GM18505 (cell line): Measurements from ENCODE around the gene LHX2.

ENCODE experiments used
- ATAC-seq: cut with Tn5 transposase; IDR thresholded peaks from one replicate; pipeline ENCODE4 v1.9.1; 2021; ENCODE audit not compliant: unreplicated experiment
- POLR2A ChIP-seq: IDR thresholded peaks from 4 replicates; pipeline ENCODE4 v1.6.1; 2011; ENCODE audit warnings: borderline replicate concordance; ENCODE audit not compliant: insufficient read depth, insufficient read length; ENCODE audit errors: extremely low read depth

The LHX2 gene

DNA sequence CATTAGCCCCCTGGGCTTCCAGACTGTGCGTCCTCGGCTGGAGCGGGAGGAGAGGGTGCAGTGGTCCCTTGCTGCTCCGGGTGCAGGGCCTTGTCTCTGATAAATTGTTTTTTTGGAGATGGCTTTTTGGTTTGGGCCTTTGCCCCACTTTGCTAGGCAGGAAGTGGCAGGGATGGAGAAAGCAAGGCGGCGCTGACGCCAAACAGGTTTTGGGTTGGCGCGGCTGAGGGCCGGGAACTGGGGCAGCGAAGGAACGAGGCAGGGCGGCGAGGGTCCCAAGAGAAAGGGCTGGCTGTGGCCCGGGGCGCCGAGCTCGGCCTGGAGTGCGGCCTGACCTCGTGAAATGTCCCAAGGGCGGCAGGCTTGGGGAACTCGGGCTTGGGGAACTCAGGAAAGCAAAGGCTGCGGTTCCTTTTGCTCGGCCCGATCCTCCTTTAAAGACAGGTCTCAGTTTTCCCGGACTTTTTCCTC lies 4.1 kb downstream of the LHX2 start:
- no peak for ATAC-seq
- TF ChIP-seq POLR2A = no peak

DNA sequence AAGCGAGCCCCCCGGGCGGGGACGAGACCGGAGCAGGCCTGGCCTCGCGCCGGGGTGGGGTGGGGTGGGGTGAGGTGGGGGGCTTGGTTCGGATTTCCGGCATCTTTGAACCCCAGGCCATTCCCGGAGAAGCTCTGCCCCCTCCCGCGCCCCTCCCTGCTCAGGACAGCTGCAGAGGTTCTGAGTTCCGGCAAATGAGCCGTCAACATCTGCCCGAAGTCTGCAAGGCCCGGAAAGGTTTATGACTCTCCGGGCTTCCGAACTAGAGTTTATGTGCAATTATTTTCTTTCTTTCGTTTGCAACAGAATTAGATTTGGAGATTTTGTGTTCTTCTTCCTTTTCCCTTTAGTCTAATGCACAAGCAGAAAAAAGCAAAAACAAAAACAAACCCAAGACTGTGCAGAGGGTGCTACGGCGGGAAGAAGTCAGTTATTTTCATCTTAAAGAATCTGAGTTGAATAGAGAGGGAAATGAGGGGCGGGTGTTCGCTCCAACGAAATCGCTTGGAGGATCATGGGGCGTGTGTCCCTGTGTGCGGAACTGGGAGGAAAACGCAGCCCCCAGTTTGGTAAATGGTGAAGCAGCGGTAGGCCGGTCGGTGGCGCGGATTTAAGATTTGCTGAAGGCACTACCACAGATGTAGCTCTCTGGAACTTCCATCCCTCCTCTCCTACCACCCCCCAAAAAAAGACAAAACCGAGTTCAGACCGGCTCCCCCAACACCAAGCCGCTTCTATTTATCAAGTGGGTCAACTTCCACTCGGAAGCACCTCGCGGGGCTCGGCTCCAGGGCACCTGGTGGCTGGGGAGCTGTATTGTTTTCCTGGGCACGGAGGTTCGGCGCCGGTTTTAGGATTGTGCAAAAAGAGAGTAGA lies 4.8 kb downstream of the LHX2 start:
- no peak for ATAC-seq
- TF ChIP-seq POLR2A = no peak

DNA sequence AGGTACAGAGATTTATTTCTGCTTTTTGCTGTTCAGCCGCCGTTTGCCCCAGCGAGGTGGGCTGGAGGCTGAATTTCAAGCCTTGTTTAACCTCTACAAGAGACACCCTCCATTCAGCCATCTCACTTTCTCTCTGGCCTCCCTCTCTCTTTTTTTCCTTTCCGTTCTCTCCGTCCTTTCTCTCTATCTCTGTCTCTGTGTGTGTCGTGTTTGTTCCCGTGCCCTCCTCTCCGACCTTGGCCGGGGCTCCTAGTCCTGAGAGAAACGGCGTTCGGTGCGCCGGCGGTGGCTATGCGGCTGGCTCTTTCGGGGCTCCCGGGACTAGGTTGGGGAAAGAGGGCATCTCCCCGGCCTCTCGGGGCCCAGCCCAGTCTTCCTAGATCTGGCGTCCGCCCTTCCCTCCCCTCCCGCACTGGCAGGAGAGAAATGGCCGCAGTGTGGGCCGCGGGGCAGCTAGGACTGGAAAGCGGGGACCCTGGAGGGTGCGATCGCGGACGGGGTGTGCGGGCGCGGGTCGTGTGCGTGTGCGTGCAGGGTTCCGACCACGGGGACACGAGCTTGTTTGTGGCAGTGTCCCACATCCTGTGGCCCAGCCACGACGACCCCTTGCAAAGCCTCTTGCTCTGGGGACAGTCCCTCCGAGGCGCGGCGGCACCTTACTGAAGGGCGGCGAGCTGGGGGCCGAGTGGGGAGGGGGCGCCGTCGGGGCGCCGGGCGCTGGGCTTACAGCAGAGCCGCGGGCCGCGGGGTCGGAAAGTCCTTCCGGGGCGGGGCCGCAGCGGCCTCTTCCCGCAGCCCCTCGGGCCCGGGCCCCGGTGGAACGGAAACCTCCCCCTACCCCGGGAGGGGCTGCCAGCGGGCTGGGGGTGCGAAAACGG lies 5.7 kb downstream of the LHX2 start:
- TF ChIP-seq POLR2A = no peak
- ATAC-seq = no peak

DNA sequence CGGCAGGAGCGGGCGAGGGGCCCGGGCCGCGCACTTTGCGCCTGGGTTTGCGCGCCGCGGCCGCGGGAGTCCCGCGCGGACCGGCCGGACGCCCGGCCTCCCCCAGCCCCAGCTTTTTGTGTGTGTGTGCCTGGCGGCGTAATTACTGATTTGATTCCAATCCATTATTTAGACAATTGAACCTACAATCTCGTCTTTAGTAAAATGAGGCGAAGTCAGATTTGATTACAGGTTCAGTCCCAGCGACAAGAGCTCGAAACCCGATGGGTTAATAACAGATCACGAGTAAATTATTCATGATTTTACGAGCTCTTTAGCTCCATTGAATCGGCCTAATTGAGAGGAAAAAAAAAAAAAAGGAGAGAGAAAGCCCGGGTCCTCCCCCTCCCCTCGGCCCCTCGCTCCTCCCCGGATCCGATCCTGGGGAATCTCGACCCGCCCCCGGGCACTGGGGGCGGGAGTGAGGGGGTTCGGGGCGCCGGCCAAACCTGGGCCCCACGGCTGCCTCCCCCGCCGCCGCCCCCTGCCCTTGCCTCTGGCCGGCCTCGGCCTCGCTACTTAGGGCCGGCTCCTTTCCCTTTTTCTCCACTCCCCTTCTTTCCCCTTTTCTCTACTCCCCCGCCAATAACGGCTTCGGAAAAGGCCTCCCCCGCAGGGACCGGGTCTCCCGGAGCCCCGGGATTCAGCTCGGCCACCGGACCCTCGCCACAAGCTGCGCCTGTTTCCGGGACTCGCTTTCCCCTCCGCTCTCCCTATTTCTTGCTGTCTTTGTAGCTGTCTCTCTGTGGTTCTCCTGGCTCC lies 6.6 kb downstream of the LHX2 start:
- no peak for ATAC-seq
- no peak for TF ChIP-seq POLR2A

DNA sequence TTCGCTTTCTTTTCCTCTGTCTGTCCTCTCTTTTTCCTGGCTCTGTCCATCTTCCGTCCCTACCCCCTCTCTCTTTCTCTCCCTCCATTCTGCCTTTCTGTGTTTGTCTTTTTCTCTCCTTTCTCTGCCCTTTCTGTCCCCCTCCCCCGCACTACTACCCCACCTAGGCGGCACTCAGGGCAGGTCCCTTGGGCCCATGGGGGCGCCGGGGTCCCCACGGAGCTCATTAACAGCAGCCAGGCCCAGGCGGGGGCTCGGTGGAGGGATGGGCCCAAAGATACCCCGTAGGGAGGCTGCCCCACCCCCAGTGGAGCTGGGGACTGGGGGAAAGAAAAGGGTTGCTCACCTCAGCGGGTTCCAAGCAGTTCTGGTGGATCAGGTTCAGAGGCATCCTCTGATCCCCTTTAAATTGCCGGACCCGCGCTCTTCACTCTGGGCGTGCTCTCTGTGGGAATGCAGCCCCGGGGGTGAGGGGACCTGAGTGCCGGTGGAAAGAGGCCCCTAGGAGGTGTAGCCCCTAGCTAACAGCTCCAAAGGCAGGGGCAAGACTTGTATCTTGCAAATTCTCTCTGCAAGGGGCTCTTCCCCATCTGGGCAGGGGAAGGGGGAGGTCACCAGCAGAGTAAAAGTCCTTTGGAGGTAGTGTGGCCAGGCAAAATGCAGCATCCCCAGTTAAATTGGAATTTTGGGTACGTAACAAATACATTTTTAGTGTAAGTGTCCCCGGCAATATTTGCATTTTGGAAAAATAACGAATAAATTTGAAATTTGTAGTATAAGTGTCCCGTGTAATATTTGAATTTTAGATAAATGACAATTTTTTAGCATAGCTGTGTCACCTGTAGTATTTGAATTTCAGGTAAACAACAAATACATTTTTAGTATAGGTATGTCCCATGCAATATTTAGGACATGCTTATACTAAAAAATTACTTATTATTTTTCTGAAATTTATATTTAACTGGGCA lies 7.4 kb downstream of the LHX2 start:
- no peak for TF ChIP-seq POLR2A
- ATAC-seq = no peak

DNA sequence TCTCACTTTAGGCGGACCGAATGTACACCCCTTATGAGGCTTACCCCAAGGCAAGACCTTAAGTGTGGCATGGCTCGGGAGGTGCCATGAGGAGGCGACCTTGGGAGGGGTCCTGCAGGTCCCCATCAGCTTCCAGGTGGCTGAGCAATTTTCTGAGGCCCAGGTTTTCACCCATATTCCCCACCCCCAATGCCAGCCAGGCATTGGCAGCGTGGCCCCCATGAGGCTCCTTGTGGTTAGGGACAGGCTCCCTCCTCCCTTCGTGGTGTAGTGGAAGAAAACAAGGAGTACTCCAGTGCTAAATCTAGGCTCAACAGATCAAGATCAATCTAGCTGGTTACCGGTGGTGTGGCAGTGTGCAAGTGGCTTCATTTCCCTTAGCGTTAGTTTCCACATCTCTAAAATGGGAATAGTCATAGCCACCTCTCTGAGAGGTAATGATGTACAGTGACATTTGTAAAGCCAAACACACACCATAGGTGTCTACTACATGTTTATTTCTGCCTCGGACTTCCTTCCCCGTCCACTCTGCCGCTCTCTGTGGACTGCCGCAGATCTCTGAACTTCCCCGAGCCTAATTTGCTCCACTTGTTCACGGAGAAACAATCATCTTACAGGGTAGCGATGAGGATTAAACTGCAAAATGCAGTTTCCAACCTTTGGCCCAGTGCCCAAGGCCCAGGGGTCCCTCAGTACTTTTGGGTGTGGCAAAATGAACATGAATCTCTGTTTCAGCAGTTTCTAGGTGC lies 8.4 kb downstream of the LHX2 start:
- TF ChIP-seq POLR2A = no peak
- no peak for ATAC-seq

DNA sequence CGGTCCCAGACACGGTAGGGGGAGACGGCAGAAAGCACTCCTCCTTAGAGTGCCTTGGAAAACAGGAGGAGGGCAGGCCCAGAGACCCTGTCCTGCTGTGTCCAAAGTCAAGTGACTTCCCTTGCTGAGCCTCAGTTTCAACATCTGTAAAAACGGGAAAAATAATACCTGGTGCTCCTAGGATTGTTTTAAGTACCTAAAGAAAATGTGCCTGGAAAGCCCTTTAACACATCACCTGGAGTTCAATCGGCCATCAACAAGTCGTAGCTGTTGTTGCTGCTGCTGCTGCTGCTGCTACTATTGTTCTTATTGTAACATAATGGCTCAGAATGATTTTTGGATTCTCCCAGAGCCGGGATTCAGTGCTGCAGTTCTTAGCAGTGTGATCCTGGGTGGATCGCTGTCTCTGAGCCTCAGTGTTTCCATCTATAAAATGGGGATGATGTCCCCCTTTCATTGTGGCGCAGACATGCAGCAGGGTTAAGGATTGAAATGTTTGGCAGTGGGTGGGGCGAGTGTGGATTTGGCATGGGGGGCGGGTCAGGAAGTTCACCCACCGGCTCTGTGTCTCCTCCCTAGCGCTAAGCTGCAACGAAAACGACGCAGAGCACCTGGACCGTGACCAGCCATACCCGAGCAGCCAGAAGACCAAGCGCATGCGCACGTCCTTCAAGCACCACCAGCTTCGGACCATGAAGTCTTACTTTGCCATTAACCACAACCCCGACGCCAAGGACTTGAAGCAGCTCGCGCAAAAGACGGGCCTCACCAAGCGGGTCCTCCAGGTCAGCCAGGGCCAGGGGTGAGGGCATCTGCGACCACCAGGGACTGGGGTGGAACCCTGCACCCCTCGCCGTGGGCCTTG lies 9.2 kb downstream of the LHX2 start:
- ATAC-seq = no peak
- TF ChIP-seq POLR2A = no peak

DNA sequence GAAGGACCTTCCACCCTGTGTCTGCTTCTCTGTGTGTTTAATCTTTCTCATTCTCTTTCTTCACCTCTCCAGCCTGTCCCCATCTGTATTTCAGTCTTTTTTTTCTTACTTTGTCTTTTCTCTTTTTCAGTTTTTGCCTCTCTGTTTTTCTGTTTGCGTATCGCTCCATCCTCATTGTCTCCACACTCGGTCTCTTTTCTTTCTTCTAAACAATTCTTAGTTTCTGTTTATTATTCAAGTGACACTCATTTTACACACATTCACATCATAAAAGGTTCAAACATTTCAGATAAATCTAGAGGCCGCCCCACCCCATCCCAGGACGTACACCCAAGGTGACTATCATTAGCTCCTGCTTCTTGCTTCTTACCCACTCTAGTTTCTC lies 9.8 kb downstream of the LHX2 start:
- no peak for TF ChIP-seq POLR2A

DNA sequence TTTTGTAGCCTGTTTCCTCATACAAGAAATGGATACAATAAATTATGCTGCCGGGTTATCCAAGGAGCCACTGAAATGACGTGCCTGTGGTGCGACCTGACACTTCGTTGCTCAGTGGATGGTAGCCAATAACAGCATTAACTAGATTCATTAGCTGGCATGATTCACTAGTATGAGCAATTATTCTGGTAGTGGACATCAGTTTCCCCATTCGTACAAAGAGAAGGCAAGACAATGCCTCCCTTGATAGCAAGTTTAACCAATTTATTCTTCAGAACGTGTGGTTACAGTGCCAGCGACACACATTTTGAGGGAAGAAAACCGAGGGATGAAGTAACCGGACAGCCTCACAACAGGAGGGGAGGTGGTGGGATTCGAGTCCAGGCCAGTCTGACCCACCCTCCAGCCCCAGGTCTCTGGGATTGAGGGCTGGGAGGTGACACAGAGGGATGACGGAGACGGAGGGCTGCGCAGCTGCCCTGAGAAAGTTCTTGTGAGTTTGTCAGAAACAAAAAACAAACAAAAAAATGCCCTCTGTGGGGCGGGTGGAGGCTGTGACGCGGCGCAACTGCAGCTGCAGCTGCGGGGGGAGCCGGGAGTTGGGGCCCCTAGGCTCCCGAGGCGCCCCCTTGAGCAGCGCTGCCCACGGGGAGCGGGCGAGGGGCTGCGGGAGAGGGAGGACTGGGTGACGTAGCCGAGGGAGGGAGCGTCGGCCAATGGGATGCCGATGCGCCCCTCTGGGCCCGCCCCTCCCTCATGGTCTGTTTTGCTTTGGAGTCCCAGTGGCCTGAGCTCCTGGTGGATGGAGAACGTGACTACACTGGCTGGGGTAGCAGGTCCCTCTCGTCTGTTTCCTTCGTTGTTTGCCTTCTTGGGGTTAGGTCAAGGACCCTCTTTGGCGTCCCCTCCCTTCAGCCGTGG lies 10.9 kb downstream of the LHX2 start:
- no peak for TF ChIP-seq POLR2A
- ATAC-seq = no peak

More for the DNA sequence above, 9.8 kb downstream of the LHX2 start:
- no peak for ATAC-seq

DNA sequence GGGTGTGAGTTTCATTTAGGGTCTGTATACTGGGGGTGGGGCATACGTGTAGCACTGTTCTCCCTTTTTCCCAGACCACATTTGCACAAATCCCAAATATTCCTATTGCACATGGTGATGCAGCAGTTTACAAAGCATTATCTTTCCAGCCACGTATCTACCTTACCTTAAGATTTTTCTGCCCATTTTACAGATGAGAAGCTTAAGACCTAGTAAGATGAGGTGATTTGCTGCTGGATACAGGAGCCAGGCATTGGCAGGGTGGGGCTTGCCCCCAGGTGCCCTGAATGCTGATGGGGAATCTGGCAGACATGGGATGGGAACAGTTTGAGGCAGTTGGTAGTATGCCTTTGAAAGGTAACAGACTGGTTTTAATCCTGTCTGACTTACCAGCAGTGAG lies 12.5 kb downstream of the LHX2 start:
- TF ChIP-seq POLR2A = no peak
- no peak for ATAC-seq
